ENCODE results near the gene DOCK2.

DNA sequence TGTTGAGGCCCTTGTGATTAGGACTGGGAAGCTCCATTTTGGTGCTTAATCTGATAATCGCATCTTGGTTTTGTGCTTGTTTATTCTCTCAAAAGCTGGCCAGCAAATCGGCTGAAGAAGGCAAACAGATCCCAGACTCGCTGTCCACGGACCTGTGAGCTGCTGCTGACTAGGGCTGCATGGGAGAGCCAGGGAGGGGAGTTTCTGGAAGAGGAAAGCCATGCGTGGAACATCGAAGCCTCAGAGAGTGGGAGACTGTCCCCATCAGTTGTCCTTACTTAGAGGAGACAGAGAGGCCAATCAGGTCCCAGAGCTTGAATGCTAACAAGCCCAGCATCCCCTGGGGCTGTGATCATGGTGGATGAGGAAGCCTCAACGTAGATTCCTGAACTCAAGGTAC lies 445.6 kb downstream of the DOCK2 start:
- TF ChIP-seq, protein P1, sequence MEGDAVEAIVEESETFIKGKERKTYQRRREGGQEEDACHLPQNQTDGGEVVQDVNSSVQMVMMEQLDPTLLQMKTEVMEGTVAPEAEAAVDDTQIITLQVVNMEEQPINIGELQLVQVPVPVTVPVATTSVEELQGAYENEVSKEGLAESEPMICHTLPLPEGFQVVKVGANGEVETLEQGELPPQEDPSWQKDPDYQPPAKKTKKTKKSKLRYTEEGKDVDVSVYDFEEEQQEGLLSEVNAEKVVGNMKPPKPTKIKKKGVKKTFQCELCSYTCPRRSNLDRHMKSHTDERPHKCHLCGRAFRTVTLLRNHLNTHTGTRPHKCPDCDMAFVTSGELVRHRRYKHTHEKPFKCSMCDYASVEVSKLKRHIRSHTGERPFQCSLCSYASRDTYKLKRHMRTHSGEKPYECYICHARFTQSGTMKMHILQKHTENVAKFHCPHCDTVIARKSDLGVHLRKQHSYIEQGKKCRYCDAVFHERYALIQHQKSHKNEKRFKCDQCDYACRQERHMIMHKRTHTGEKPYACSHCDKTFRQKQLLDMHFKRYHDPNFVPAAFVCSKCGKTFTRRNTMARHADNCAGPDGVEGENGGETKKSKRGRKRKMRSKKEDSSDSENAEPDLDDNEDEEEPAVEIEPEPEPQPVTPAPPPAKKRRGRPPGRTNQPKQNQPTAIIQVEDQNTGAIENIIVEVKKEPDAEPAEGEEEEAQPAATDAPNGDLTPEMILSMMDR (IDR thresholded peaks at IDR 0.05) = no peak
- TF ChIP-seq POLR2A (IDR thresholded peaks at IDR 0.05) = no peak

Data from adrenal gland (tissue), 5 donors.